H4 (cell line): Measurements from ENCODE around the gene DNAH3. TPM values are rescaled to one million over a fixed set of nuclear protein-coding genes. Genes with fewer than 3 reads are reported as not detected.
A peak's percentile ranks its signal among the peaks of the same experiment; 100 is the strongest.
"Not testable (repeated sequence)": the region's sequence is repeated elsewhere in the genome, so short reads cannot be mapped to it uniquely, and the experiment has no call there.

Experiments used
- DNase-seq: peaks from one replicate; pipeline ENCODE4 v3.0.0-alpha.2; 2015; ENCODE audit warnings: low spot score
- total RNA-seq: library from RNA; depleted of rRNA; stranded (reverse); fragments of >200 nt; shearing (Covaris generic); gene quantifications from 2 replicates; pipeline ENCODE4 v1.2.3, GENCODE V29; 2014

Gene DNAH3
- total RNA-seq, 1 experiment from 2014 or later: 0.17 TPM

GRCh38 chr16:21169249-21169981 lies 18.8 kb upstream of the DNAH3 start:
- no peak for DNase-seq

GRCh38 chr16:21167929-21168602 lies 17.4 kb upstream of the DNAH3 start:
- DNase-seq: no peak

- DNase-seq: peak; percentile 96
Measured at GRCh38 chr16:21167360-21167759, 16.7 kb upstream of the DNAH3 start.

- peak; percentile 53 for DNase-seq
Measured at GRCh38 chr16:21166561-21166961, 15.9 kb upstream of the DNAH3 start.

GRCh38 chr16:21164521-21165168 lies 14.0 kb upstream of the DNAH3 start:
- no peak for DNase-seq

- no peak for DNase-seq
Measured at GRCh38 chr16:21163576-21163975, 12.9 kb upstream of the DNAH3 start.

GRCh38 chr16:21162661-21163151 lies 12.1 kb upstream of the DNAH3 start:
- no peak for DNase-seq

- DNase-seq: no peak
Measured at GRCh38 chr16:21161211-21161610, 10.6 kb upstream of the DNAH3 start.

GRCh38 chr16:21160276-21160675 lies 9.6 kb upstream of the DNAH3 start:
- no peak for DNase-seq

- DNase-seq: no peak
Measured at GRCh38 chr16:21159281-21159951, 8.8 kb upstream of the DNAH3 start.

GRCh38 chr16:21158208-21159110 lies 7.8 kb upstream of the DNAH3 start, which contains the start of gene LDAF1:
Gene LDAF1 (plus strand): TSS chr16:21158674. CDS start chr16:21161183, 2,509 bp downstream.
- DNase-seq: peak; percentile 54

- DNase-seq: no peak
Measured at GRCh38 chr16:21157632-21158031, 7.0 kb upstream of the DNAH3 start.

- DNase-seq: peak; percentile 73
Measured at GRCh38 chr16:21156767-21157467, 6.3 kb upstream of the DNAH3 start.

- DNase-seq: not testable (repeated sequence)
Measured at GRCh38 chr16:21156011-21156410, 5.4 kb upstream of the DNAH3 start.

- DNase-seq: not testable (repeated sequence)
Measured at GRCh38 chr16:21153124-21153729, 2.6 kb upstream of the DNAH3 start.

GRCh38 chr16:21152160-21153030 lies 1.7 kb upstream of the DNAH3 start:
- DNase-seq: not testable (repeated sequence)

- no peak for DNase-seq
Measured at GRCh38 chr16:21145738-21146137, 4.9 kb downstream of the DNAH3 start.

GRCh38 chr16:21134053-21134452 lies 16.6 kb downstream of the DNAH3 start:
- DNase-seq: no peak

GRCh38 chr16:21130811-21131210 lies 19.8 kb downstream of the DNAH3 start:
- DNase-seq: no peak
